GM19351 (cell line): ENCODE data around the gene CORO1A.
"Not testable (repeated sequence)": the region's sequence is repeated elsewhere in the genome, so short reads cannot be mapped to it uniquely, and the experiment has no call there.

Experiments
- ATAC-seq: cut with Tn5 transposase; IDR thresholded peaks from one replicate; pipeline ENCODE4 v1.9.1; 2021; ENCODE audit warnings: mild to moderate bottlenecking, moderate library complexity; ENCODE audit not compliant: unreplicated experiment

The CORO1A gene

DNA sequence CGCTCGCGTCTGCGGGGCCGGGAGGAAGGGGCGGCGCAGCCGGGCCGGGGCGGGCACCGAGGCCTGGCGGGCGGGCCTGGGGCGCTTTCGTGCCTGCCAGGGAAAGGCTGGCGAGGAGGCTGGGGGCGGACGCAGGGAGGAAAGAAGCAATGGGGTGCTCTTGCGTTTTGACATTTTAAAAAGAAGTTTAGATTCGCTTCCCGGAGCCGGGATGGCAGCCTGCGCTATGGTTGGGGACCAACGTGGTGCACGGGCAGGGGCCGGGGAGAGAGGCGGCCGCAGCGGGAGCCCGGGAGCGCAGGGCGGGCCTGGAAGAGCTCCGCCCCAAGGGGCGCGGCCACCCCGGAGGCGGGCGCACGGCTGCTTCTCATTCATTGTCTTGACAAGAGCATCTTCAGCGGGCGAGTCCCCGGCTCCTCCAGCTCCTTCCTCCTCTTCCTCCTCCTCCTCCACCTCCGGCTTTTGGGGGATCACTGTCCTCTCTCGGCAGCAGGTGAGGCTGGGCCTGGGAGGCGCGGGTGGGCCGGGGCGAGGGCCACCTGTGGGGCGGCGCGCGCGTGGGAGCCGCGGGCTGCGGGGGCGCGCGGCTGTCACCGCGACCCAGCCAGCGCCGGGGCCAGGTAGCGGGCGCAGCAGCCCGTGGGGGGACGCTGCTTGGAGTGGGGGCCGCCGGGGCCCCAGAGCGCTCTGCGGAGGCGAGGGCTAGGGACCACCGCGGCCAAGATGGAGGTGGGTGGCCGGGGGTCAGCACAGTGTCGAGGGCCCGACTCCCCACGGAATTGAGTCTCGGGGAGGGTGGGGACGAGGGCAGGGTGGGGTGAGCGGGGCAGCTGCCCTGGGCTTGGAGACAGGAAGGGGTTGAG, at the start of gene CORO1A:
CORO1A (plus strand) TSS at position 370 of the 863 bp plus-strand sequence. CDS start 1,608 bp downstream, outside the sequence.
- ATAC-seq, result peak; percentile 50

DNA sequence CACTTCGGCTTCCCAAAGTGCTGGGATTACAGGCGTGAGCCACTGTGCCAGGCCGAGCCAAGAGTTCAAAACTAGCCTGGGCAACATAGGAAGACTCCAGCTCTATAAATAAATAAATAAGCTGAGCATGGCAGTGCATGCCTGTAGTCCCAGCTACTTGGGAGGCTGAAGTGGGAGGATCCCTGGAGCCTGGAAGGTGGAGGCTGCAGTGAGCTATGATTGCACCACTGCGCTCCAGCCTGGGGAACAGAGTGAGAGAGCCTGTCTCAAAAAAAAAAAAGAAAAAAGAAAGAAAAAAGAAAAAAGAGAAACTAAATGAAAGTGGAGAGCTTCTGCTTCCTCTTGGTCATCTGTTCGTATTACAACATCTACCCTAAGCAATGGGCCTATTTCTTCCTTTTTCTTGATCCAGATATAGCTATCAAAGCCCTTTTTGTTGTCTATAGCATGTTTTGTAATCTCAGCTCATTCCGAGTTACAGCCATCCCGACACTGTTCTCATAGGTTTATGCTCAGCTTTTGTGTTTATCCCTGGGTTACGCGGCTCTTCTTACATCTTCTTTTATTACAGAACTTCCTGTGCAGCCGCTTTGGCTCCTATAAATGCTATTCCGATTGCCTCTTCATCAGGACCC, 46.3 kb upstream of the CORO1A start:
- ATAC-seq, result no peak

DNA sequence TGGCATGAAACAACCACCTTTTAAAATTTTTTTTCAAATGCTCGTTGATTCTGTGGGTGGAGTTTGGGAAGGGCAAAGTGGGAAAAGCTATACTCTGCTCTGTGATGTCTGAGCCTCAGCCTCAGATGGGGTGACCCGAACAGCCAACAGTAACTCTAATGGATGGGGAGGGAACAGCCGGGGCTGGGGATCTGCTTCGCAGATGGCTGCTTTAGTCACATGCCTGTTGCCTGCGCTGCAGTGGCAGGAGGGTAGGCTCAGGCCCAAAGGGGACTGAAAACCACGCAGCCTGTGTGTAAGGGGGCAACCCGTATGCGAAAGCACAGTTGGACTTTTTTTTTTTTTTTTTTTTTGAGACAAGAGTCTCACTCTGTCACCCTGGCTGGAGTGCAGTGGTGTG, 45.5 kb upstream of the CORO1A start:
- no peak for ATAC-seq

DNA sequence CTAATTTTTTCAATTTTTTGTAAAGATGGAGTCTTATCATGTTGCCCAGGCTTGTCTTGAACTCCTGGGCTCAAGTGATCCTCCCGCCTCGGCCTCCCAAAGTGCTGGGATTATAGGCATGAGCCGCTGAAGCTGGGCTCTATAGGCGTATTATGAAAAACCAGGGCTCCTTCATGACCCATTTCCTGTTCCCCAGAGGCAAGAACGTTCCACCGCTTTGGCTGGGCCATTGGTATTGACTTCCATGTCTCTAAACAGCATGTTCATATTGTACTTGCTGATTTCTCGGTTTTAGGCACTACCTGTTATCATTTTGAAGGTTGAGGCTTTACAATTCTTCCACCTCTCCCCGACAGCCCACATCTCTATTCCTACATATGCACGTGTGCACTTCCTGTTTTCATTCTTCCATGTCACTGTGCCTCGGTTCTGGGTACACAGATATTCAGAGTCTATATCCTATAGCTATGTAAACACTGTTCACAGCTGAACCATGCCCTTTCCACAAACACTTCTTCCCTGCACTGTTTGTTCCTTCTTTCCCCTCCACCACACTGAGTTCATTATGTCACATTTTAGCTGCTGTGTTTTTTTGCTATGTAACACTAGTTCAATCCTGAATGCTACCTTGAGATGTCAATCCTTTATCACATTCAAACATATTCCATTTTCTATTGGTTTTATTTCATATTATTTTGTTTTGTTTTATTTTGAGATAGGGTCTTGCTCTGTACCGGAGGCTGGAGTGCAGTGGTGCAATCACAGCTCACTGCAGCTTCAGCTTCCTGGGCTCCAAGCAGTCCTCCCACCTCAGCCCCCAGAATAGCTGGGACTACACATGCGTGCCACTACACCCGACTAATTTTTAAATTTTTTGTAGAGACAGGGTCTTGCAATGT, 43.6 kb upstream of the CORO1A start:
- no peak for ATAC-seq

DNA sequence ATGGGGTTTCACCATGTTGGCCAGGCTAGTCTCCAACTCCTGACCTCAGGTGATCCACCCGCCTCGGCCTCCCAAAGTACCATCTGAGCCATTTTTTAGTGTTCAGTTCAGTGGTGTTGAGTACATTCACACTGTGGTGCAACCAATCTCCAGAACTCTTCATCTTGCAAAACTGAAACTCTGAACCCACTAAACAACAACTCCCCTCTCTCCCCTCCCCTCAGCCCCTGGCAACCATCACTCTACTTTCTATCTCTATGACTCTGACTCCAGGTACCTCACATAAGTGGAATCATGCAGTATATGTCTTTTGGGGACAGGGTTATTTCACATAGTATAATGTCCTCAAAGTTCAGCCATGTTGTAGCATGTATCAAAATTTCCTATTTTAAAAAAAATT, 41.7 kb upstream of the CORO1A start:
- ATAC-seq, result no peak

DNA sequence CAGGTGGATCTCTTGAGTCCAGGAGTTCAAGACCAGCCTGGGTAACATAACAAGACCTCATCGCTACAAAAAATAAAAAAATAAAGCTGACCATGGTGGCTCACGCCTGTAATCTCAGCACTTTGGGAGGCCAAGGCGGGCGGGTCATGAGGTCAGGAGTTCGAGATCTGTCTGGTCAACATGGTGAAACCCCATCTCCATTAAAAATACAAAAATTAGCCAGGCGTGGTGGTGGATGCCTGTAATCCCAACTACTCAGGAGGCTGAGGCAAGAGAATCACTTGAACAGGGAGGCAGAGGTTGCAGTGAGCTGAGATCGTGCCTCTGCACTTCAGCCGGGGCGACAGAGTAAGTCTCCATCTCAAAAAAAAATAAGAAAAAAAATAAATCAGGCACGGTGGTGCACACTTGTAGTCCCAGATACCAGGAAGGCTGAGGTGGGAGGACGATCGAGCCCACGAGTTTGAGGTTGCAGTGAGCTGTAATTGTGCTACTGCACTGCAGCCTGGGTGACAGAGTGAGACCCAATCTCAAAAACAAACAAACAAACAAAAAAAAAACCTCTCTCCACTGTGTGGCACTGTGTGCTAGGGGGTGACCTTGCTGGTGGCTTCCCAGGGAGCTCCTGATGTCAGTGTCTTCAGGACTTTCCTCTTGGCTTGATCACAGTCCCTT, 40.6 kb upstream of the CORO1A start:
- ATAC-seq, result no peak

DNA sequence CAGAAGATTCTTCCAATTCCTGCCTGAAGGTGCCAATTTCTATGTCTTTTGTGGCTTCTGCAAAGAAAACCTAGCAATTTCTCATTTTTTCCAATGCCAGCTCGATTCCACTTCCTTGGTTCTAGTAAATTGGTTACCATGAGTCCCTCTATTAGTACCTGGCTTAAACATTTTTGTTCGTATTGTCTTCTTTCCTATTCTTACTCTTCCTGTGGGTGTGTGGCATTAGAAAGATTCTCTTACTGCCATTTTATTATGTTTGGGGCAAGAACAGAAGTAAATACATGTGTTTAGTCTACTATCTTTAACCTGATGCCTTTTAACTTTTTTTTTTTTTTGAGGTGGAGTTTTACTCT, 40.1 kb upstream of the CORO1A start:
- ATAC-seq, result no peak

DNA sequence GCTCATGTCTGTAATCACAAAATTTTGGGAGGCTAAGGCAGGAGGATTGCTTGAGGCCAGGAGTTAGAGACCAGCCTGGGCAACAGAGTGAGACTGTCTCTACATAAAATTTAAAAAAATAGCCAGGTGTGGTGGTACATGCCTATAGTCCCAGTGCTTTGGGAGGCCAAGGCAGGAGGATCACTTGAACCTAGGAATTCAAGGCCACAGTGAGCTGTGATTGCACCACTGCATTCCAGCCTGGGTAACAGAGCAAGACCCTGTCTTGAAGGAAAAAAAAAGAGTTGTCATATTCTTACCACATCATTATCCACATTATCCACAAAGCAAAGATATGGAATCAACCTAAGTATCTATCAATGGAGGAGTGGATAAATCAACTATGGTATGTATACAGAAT, 39.4 kb upstream of the CORO1A start:
- no peak for ATAC-seq

DNA sequence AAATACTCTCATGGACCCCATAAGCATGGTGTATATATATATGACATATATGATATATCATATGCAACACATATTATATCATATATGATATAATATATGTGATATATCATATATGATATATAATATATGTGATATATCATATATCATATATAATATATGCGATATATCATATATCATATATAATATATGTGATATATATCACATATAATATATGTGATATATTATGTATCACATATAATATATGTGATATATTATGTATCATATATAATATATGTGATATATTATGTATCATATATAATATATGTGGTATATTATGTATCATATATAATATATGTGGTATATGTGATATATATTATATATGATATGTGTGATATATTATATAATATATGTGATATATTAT, 38.5 kb upstream of the CORO1A start:
- no peak for ATAC-seq

DNA sequence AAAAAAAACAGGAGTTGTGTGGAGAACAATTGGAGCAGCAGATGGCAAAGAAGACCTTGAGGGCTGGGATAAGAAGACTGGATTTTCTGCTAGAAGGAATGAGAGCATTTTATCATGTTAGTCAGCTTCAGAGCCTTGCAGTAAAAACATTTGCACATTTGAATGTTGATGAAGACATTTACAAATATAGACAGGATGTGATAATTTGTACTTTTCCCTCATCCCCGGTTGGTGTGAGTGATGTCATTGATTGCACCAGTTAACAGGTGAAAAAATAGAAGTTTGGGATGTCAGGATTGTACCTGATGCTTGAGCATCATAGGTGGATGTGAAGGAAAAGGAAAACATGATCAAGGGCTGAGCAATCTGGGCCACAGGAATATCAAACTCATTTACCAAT, 37.7 kb upstream of the CORO1A start:
- ATAC-seq, result no peak

DNA sequence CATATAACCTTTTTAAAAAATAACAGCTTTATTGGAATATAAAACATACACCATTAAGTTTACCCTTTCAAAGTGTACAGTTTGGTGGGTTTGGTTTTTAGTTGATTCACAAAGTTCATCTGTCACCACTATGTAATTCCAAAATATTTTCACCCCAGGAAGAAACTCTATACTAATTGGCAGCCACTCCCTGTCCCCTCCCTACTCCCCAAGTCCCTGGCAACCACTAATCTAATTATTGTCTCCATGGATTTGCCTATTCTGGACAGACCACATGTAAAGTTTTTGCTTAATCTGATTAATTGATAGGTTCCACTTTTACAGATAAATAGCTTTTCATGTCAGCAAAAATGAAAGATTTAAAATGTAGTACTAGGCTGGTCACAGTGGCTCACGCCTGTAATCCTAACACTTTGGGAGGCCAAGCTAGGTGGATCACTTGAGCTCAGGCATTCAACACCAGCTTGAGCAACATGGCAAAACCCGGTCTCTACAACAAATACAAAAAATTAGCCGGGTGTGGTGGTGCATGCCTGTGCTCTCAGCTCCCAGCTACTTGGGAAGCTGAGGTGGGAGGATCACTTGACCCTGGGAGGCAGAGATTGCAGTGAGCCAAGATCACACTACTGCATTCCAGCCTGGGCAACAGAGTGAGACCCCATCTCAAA, 35.4 kb upstream of the CORO1A start:
- ATAC-seq, result no peak

DNA sequence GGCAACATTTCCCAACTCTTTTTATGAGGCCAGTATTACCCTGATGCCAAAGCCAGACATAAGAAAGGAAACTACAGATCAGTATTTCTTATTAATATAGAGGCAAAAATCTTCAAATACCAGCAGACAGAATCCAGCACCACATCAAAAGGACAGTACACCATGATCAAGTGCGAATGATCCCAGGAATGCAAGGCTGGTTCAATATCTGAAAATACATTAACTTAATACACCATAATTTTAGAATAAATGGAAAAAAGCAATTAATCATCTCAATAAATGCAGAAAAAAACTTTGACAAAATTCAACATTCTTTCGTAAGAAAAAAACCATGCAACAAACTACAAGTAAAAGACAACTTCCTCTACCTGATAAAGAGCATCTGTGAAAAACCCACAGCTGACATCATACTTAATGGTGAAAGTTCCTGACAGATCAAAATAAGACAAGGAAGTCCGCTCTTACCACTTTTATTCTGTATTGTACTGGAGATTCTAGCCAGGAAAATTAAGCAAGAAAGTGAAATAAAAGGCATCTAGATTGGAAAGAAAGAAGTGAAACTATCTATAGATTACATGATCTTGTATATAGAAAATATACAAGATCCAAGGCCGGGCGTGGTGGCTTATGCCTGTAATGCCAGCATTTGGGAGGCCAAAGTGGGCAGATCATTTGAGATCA, 34.0 kb upstream of the CORO1A start:
- no peak for ATAC-seq

DNA sequence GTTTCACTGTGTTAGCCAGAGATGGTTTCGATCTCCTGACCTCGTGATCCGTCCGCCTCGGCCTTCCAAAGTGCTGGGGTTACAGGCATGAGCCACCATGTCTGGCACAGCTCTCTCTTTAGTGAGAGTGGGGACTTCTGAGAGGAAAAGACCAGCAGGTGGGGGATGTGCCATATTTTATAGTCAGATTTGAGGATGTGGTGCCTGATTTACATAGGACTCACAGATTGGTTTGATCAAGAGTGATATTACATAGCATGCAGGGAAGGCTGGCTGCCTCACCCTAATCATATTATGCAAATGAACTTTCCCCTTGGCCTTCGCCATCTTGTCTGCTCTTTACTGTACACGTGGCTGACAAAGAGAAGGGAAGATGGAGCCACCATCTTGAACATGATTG, 32.3 kb upstream of the CORO1A start:
- ATAC-seq, result no peak

DNA sequence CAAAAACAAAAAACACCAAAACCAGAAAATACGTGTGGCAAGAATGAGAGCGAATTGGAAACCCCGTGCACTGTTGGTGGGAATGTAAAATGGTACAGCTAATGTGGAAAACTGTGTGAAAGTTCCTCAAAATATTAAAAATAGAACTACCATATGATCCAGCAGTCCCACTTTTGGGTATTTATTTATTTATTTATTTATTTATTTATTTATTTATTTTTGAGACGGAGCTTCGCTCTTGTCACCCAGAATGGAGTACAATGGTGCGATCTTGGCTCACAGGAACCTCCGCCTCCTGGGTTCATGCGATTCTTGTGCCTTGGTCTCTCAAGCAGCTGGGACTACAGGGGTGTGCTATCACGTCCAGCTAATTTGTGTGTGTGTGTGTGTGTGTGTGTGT, 30.9 kb upstream of the CORO1A start:
- ATAC-seq, result no peak

DNA sequence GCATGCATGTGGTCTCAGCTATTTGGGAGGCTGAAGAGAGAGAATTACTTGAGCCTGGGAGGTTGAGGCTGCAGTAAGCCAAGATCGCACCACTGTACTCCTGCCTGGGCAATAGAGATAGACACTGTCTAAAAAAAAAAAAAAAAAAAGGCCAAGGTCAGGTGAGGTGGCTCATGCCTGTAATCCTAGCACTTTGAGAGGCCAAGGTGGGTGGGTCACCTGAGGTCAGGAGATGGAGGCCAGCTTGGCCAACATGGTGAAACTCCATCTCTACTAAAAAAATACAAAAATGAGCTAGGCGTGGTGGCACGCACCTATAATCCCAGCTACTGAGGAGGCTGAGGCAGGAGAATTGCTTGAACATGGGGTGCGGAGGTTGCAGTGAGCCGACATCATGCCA, 28.2 kb upstream of the CORO1A start:
- no peak for ATAC-seq

DNA sequence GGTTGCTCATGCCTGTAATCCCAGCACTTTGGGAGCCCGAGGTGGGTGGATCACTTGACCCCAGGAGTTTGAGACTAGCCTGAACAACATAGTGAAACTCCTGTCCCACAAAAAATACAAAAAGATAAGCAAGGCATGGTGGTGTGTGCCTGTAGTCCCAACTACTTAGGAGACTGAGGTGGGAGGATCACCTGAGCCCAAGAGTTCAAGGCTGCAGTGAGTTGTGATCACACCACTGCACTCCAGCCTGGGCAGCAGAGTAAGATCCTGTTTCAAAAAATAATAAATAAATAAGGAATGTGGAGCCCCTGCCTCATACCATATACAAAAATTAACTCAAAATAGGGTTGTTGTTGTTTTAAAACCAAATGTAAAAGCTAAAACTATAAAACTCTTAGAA, 26.2 kb upstream of the CORO1A start:
- no peak for ATAC-seq

DNA sequence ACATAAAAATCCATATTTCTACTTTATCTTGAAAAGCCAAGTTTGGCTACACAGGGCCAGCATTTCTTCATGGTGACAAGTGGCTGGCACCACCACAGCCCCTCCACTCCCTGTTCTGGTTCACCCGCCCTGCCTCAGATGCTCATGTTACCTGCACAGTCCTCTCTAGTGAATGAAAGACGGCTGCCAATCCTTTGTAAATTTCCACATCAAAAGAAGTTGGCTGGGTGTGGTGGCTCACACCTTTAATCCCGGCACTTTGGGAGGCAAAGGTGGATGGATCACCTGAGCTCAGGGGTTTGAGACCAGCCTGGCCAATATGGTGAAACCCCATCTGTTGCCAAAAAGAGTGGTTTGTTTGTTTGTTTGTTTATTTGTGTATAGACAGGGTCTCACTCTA, 19.9 kb upstream of the CORO1A start:
- ATAC-seq, result no peak

DNA sequence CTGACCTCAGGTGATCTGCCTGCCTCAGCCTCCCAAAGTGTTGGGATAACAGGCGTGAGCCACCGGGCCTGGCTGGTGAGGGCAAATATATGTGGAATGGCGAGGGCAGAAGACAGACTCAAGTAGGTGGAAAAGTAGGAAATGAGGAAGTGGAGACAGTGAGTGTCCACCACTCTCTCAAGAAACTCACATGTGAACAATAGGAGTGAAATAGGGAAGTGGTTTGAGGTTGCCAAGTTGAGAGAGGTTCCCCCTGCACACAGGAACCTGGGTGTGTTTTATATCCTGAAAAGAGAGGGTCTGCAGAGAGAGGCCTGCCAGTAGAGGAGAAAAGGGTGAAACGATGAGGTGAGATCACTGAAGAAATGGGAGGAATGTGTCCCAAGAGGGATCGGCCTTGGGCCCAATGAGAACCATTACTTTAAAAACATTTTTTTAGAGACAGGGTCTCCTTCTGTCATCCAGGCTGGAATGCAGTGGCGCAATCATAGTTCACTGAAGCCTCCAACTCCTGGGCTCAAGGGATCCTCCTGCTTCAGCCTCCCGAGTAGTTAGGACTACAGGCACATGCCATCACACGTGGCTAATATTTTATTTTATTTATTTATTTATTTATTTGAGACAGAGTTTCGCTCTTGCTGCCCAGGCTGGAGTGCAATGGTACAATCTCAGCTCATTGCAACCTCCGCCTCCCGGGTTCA, 17.1 kb upstream of the CORO1A start:
- peak; percentile 58 for ATAC-seq

DNA sequence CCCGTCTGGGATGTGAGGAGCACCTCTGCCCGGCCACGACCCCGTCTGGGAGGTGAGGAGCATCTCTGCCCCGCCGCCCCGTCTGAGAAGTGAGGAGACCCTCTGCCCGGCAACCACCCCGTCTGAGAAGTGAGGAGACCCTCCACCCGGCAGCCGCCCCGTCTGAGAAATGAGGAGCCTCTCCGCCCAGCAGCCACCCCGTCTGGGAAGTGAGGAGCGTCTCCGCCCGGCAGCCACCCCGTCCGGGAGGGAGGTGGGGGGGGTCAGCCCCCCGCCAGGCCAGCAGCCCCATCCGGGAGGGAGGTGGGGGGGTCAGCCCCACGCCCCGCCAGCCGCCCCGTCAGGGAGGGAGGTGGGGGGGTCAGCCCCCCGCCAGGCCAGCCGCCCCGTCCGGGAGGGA, 14.7 kb upstream of the CORO1A start:
- ATAC-seq, result not testable (repeated sequence)
